Ishikawa (cell line): ENCODE results near the gene DHRS4L2.

Source experiments
- EP300 ChIP-seq: IDR thresholded peaks from 2 replicates; pipeline ENCODE4 v1.6.1; 2012; ENCODE audit warnings: borderline replicate concordance
- MAX ChIP-seq: IDR thresholded peaks from 2 replicates; pipeline ENCODE4 v1.6.1; 2012
- NFIC ChIP-seq: IDR thresholded peaks from 2 replicates; pipeline ENCODE4 v1.6.1; 2012
- RAD21 ChIP-seq: IDR thresholded peaks from 2 replicates; pipeline ENCODE4 v1.6.1; 2012; ENCODE audit warnings: low read depth
- TAF1 ChIP-seq: IDR thresholded peaks from 2 replicates; pipeline ENCODE4 v1.6.1; 2012; ENCODE audit warnings: low read depth, mild to moderate bottlenecking
- TEAD4 ChIP-seq: IDR thresholded peaks from 2 replicates; pipeline ENCODE4 v1.6.1; 2012
- YY1 ChIP-seq: IDR thresholded peaks from 2 replicates; pipeline ENCODE4 v1.6.1; 2012; ENCODE audit warnings: low read depth
- ZBTB7A ChIP-seq: IDR thresholded peaks from 2 replicates; pipeline ENCODE4 v1.6.1; 2012; ENCODE audit warnings: low read depth
- TF ChIP-seq, protein P1 (sequence below): IDR thresholded peaks from 2 replicates; pipeline ENCODE4 v1.6.1; 2012; ENCODE audit warnings: low read depth, mild to moderate bottlenecking
- TF ChIP-seq, protein P2 (sequence below): IDR thresholded peaks from 2 replicates; pipeline ENCODE4 v1.6.1; 2012

GRCh38 chr14:23941669-23942068 is 47.1 kb upstream of the DHRS4L2 start:
- TF ChIP-seq TEAD4 (no peak), ZBTB7A (no peak), NFIC (no peak), EP300 (no peak), YY1 (no peak), TAF1 (no peak), MAX (no peak), RAD21 (no peak)
- TF ChIP-seq, protein P1, sequence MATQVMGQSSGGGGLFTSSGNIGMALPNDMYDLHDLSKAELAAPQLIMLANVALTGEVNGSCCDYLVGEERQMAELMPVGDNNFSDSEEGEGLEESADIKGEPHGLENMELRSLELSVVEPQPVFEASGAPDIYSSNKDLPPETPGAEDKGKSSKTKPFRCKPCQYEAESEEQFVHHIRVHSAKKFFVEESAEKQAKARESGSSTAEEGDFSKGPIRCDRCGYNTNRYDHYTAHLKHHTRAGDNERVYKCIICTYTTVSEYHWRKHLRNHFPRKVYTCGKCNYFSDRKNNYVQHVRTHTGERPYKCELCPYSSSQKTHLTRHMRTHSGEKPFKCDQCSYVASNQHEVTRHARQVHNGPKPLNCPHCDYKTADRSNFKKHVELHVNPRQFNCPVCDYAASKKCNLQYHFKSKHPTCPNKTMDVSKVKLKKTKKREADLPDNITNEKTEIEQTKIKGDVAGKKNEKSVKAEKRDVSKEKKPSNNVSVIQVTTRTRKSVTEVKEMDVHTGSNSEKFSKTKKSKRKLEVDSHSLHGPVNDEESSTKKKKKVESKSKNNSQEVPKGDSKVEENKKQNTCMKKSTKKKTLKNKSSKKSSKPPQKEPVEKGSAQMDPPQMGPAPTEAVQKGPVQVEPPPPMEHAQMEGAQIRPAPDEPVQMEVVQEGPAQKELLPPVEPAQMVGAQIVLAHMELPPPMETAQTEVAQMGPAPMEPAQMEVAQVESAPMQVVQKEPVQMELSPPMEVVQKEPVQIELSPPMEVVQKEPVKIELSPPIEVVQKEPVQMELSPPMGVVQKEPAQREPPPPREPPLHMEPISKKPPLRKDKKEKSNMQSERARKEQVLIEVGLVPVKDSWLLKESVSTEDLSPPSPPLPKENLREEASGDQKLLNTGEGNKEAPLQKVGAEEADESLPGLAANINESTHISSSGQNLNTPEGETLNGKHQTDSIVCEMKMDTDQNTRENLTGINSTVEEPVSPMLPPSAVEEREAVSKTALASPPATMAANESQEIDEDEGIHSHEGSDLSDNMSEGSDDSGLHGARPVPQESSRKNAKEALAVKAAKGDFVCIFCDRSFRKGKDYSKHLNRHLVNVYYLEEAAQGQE: no peak
- TF ChIP-seq, protein P2, sequence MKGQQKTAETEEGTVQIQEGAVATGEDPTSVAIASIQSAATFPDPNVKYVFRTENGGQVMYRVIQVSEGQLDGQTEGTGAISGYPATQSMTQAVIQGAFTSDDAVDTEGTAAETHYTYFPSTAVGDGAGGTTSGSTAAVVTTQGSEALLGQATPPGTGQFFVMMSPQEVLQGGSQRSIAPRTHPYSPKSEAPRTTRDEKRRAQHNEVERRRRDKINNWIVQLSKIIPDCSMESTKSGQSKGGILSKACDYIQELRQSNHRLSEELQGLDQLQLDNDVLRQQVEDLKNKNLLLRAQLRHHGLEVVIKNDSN: no peak
